HCT116 (cell line): ENCODE results near the gene ZDHHC18. TPM values are rescaled to one million over a fixed set of nuclear protein-coding genes. Genes with fewer than 3 reads are reported as not detected.

ENCODE experiments used
- ATAC-seq: fragments of 200-7000 bp; cut with Tn5 transposase; 2 replicates; pipeline ENCODE4 v1.9.1; 2020; ENCODE audit warnings: mild to moderate bottlenecking, moderate library complexity
- BruUV-seq: library from RNA; stranded (reverse); fragments of 400-500 nt; replicated peaks from 2 replicates; lab custom pipeline; 2021; lab: Mats Ljungman, UMichigan
- CTCF ChIA-PET: fragments of 300-600 bp; sonication (Branson Sonifier 250); formaldehyde crosslinking; loops from one replicate; lab custom pipeline; 2021; ENCODE audit warnings: antibody characterized with exemption; lab: Charles Lee
- POLR2A ChIA-PET: fragments of 300-600, 350-600 bp; sonication (Branson Sonifier 250); formaldehyde crosslinking; loops from one replicate; lab custom pipeline; 2021; ENCODE audit warnings: antibody characterized with exemption; lab: Charles Lee
- RAD21 ChIA-PET, 2 experiments: fragments of 300-600 bp; sonication (Branson Sonifier 250); formaldehyde crosslinking; loops; one replicate each; lab custom pipeline; 2023; ENCODE audit warnings: low total read pairs in 2 of 2; ENCODE audit not compliant: uncharacterized antibody in 2 of 2, unreplicated experiment in 2 of 2, low non-redundant PET in 1 of 2; lab: Charles Lee
- DNase-seq: peaks from one replicate; pipeline ENCODE4 v3.0.0-alpha.2; 2010; ENCODE audit warnings: low read depth, low spot score
- H2AFZ ChIP-seq: fragments of 200-600 bp; shearing (Covaris generic), sonication (generic); 2 replicates; pipeline ENCODE4 v1.6.1; 2017; ENCODE audit warnings: low read depth, mixed run types, mixed read lengths, antibody characterized with exemption, low read length; ENCODE audit not compliant: poor library complexity, severe bottlenecking
- H3K27ac ChIP-seq: 2 replicates; pipeline ENCODE4 v1.5.1; 2012; ENCODE audit warnings: low read depth, low read length
- H3K27me3 ChIP-seq: fragments of 200-600 bp; sonication (generic); 2 replicates; pipeline ENCODE4 v1.6.1; 2016; ENCODE audit warnings: mixed run types, low read length, mixed read lengths; ENCODE audit not compliant: insufficient read depth
- H3K36me3 ChIP-seq, 2 experiments: fragments of 200-500 bp in 1 of 2; fragments of 200-600 bp in 1 of 2; sonication (Bioruptor generic) in 1 of 2; sonication (generic) in 1 of 2; 2 replicates each; pipeline versions ENCODE4 v1.5.1 to v1.6.1; 2014 to 2016; ENCODE audit warnings: low read length in 2 of 2, inconsistent platforms in 1 of 2, mixed read lengths in 1 of 2, mixed run types in 1 of 2; ENCODE audit not compliant: insufficient read depth in 2 of 2, control insufficient read depth in 1 of 2
- H3K4me1 ChIP-seq, 2 experiments: fragments of 200-600 bp in 1 of 2; sonication (generic) in 1 of 2; 2 replicates each; pipeline versions ENCODE4 v1.5.1 to v1.6.1; 2012 to 2017; ENCODE audit warnings: low read length in 2 of 2, inconsistent platforms in 1 of 2, mild to moderate bottlenecking in 1 of 2, mixed read lengths in 1 of 2, mixed run types in 1 of 2, moderate library complexity in 1 of 2; ENCODE audit not compliant: insufficient read depth in 2 of 2, control insufficient read depth in 1 of 2
- H3K4me2 ChIP-seq: fragments of 200-600 bp; sonication (generic); 2 replicates; pipeline ENCODE4 v1.6.1; 2017; ENCODE audit warnings: mixed run types, low read length, mixed read lengths
- H3K4me3 ChIP-seq, 2 experiments: fragments of 200-600 bp in 1 of 2; sonication (generic) in 1 of 2; replicated peaks in 1 of 2; 2 replicates each; pipeline ENCODE4 v1.5.1; 2011 to 2016; ENCODE audit warnings: low read length in 2 of 2, control low read depth in 1 of 2, low read depth in 1 of 2, mild to moderate bottlenecking in 1 of 2, mixed read lengths in 1 of 2, mixed run types in 1 of 2
- H3K79me2 ChIP-seq: fragments of 200-600 bp; sonication (generic); 2 replicates; pipeline ENCODE4 v1.6.1; 2017; ENCODE audit warnings: mild to moderate bottlenecking, mixed run types, low read length, moderate library complexity, mixed read lengths; ENCODE audit not compliant: insufficient read depth
- H3K9ac ChIP-seq: fragments of 200-600 bp; sonication (generic); 2 replicates; pipeline ENCODE4 v1.6.1; 2016; ENCODE audit warnings: low read length, mixed read lengths
- H3K9me2 ChIP-seq: fragments of 200-600 bp; sonication (generic), shearing (Covaris generic); 2 replicates; pipeline ENCODE4 v1.6.1; 2017; ENCODE audit warnings: mixed run types, mild to moderate bottlenecking, moderate library complexity; ENCODE audit not compliant: insufficient read depth
- H3K9me3 ChIP-seq, 2 experiments: fragments of 200-500 bp in 1 of 2; fragments of 200-600 bp in 1 of 2; sonication (Bioruptor generic) in 1 of 2; sonication (generic) in 1 of 2; 2 replicates each; pipeline ENCODE4 v1.6.1; 2014 to 2017; ENCODE audit warnings: low read length in 2 of 2, mixed read lengths in 2 of 2, inconsistent platforms in 1 of 2, low read depth in 1 of 2, mild to moderate bottlenecking in 1 of 2, mixed run types in 1 of 2, moderate library complexity in 1 of 2; ENCODE audit not compliant: control insufficient read depth in 1 of 2, insufficient read depth in 1 of 2
- H4K20me1 ChIP-seq: fragments of 200-600 bp; sonication (generic), shearing (Covaris generic); 2 replicates; pipeline ENCODE4 v1.6.1; 2017; ENCODE audit warnings: mixed run types, mild to moderate bottlenecking, moderate library complexity; ENCODE audit not compliant: insufficient read depth
- CBX3 ChIP-seq: IDR thresholded peaks from 2 replicates; pipeline ENCODE4 v1.6.1; 2012; ENCODE audit warnings: low read depth
- CEBPB ChIP-seq: IDR thresholded peaks from 2 replicates; pipeline ENCODE4 v1.6.1; 2012; ENCODE audit warnings: low read depth
- EGR1 ChIP-seq: IDR thresholded peaks from 2 replicates; pipeline ENCODE4 v1.6.1; 2012; ENCODE audit warnings: low read depth
- EZH2 ChIP-seq: fragments of 200-600 bp; sonication (generic); IDR thresholded peaks from 2 replicates; pipeline ENCODE4 v1.6.1; 2017; ENCODE audit warnings: antibody characterized with exemption, mixed run types
- EZH2phosphoT487 ChIP-seq: fragments of 200-600 bp; IDR thresholded peaks from 2 replicates; pipeline ENCODE4 v1.6.1; 2018; ENCODE audit warnings: antibody characterized with exemption, borderline replicate concordance
- FOSL1 ChIP-seq: IDR thresholded peaks from 2 replicates; pipeline ENCODE4 v1.6.1; 2012; ENCODE audit warnings: low read depth
- POLR2A ChIP-seq: IDR thresholded peaks from 2 replicates; pipeline ENCODE4 v1.7.0; 2011; ENCODE audit warnings: borderline replicate concordance; ENCODE audit not compliant: insufficient read depth, insufficient read length; ENCODE audit errors: extremely low read depth
- POLR2AphosphoS5 ChIP-seq: IDR thresholded peaks from 2 replicates; pipeline ENCODE4 v1.6.1; 2011; ENCODE audit warnings: mild to moderate bottlenecking, low read depth, low read length, moderate library complexity
- SIN3A ChIP-seq: IDR thresholded peaks from 2 replicates; pipeline ENCODE4 v1.6.1; 2012; ENCODE audit warnings: low read depth
- SP1 ChIP-seq: IDR thresholded peaks from 2 replicates; pipeline ENCODE4 v1.6.1; 2012; ENCODE audit warnings: low read depth
- SRF ChIP-seq: IDR thresholded peaks from 2 replicates; pipeline ENCODE4 v1.6.1; 2012; ENCODE audit warnings: low read depth
- YY1 ChIP-seq: IDR thresholded peaks from 2 replicates; pipeline ENCODE4 v1.6.1; 2011; ENCODE audit warnings: low read length, low read depth, moderate library complexity, mild to moderate bottlenecking; ENCODE audit not compliant: insufficient replicate concordance; ENCODE audit errors: extremely low read depth
- intact Hi-C: fragments of 100-400 bp; cut with micrococcal nuclease; formaldehyde crosslinking; loops from 2 replicates; pipeline ENCODE4 v1.10.0; 2022
- total RNA-seq: library from RNA; stranded (reverse); gene quantifications from one replicate; pipeline ENCODE4 v1.2.1, GENCODE V29; 2021; ENCODE audit not compliant: unreplicated experiment
- TF ChIP-seq, protein P1 (sequence below): IDR thresholded peaks from 2 replicates; pipeline ENCODE4 v1.6.1; 2012; ENCODE audit warnings: low read depth
- TF ChIP-seq, protein P2 (sequence below): IDR thresholded peaks from 2 replicates; pipeline ENCODE4 v1.6.1; 2012
- TF ChIP-seq, protein P3 (sequence below): IDR thresholded peaks from 2 replicates; pipeline ENCODE4 v1.6.1; 2011; ENCODE audit warnings: mild to moderate bottlenecking, low read length, moderate library complexity; ENCODE audit not compliant: insufficient replicate concordance; ENCODE audit errors: extremely low read depth

The ZDHHC18 gene
- total RNA-seq, 1 experiment from 2014 or later: 24.4 TPM

DNA sequence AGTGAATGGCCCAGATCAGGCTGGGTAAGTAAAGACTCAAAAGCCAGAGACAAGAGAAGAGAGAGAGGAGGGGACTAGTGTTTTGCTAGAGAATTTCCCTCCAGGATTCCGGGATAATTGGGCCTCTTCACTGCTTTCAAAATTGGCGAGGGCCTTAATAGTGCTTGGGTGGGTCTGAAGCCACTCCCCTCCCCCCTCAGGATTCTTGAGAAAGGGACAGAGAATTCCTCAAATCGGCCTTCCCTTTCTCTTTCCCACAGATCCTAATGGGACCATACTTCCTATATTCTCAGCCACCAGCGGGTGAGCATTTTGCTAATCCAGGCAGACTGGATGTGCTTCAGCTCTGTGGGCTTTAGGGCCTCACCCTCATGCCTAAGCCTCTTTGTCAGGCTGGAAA, 48.4 kb downstream of the ZDHHC18 start:
- ChIA-PET POLR2A (interaction anchor here (2.6 kb wide), 1 partner anchor 10 kb away, joined by 10 read pairs; no protein-coding TSS in a partner anchor), CTCF (no interaction called here), RAD21 (no interaction called here)
- intact Hi-C loops: no loop called here
- no peak overlapping the region for H2AFZ ChIP-seq
- no peaks in the 10 kb centered on the region for H3K79me2 ChIP-seq
- no TSS peak for BruUV-seq
- no peak overlapping the region for H3K27ac ChIP-seq
- TF ChIP-seq SIN3A (no peak), SRF (no peak), POLR2AphosphoS5 (peak; percentile 29; the same call in 1 of the 2 replicates), FOSL1 (no peak)
- DNase-seq (no peak), ATAC-seq (no peak)
- H3K27me3 ChIP-seq: no peaks in the 10 kb centered on the region
- no peaks in the 10 kb centered on the region for H3K9me2 ChIP-seq
- H3K4me1 ChIP-seq: peaks cover 9 to 63% of the 10 kb centered on the region in 2 experiments
- no peaks in the 10 kb centered on the region for H4K20me1 ChIP-seq
- no peaks in the 10 kb centered on the region for H3K9me3 ChIP-seq
- H3K36me3 ChIP-seq: peaks cover 4 to 11% of the 10 kb centered on the region in 2 experiments; a peak in 2 of 4 replicates
- H3K4me3 ChIP-seq: no peak overlapping the region
- H3K4me2 ChIP-seq: no peak overlapping the region
- no peak overlapping the region for H3K9ac ChIP-seq

DNA sequence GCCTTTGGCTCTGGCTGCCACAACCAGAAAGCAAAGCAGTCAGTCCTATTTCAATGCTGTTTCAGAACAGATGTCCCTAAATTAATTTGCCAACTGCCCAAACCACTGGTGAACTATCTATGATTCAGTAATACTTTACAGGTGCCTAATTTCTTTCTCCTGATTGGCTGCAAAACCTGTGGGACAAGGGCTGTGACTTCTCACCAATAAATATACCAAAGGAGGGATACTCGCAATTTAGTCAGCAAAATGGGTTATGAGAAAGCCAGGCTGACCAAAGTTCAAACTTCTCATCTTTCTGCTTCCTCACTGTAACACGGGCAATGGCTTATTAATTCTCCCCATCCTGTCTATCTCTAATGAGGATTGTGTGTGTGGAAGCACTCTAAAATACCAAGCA, 50.8 kb downstream of the ZDHHC18 start:
- CTCF ChIA-PET: interaction anchor here (1.4 to 1.8 kb wide), 3 partner anchors 12 to 275 kb away, joined by 3 to 11 read pairs (median 6); no protein-coding TSS in a partner anchor
- Histone ChIP-seq H3K36me3 (peaks cover 11 to 18% of the 10 kb centered on the region in 2 experiments; a peak in 3 of 4 replicates), H3K9me2 (no peaks in the 10 kb centered on the region), H3K4me2 (no peak overlapping the region), H3K79me2 (peaks cover 4% of the 10 kb centered on the region; the same call in 1 of the 2 replicates), H3K27me3 (no peaks in the 10 kb centered on the region), H3K9ac (0 out of 2 replicates have a peak overlapping the region, but pooled peaks have one; percentile 1), H2AFZ (no peak overlapping the region), H3K27ac (no peak overlapping the region), H3K4me1 (peaks cover 7 to 45% of the 10 kb centered on the region in 2 experiments), H3K9me3 (no peaks in the 10 kb centered on the region), H4K20me1 (no peaks in the 10 kb centered on the region), H3K4me3 (no peak overlapping the region)
- no TSS peak for BruUV-seq
- RAD21 ChIA-PET: no interaction called here
- TF ChIP-seq CBX3 (no peak), POLR2A (no peak), EZH2phosphoT487 (no peak), SP1 (no peak), EZH2 (no peak), YY1 (no peak), POLR2AphosphoS5 (no peak), SRF (no peak), EGR1 (no peak), CEBPB (no peak)
- TF ChIP-seq, protein P1, sequence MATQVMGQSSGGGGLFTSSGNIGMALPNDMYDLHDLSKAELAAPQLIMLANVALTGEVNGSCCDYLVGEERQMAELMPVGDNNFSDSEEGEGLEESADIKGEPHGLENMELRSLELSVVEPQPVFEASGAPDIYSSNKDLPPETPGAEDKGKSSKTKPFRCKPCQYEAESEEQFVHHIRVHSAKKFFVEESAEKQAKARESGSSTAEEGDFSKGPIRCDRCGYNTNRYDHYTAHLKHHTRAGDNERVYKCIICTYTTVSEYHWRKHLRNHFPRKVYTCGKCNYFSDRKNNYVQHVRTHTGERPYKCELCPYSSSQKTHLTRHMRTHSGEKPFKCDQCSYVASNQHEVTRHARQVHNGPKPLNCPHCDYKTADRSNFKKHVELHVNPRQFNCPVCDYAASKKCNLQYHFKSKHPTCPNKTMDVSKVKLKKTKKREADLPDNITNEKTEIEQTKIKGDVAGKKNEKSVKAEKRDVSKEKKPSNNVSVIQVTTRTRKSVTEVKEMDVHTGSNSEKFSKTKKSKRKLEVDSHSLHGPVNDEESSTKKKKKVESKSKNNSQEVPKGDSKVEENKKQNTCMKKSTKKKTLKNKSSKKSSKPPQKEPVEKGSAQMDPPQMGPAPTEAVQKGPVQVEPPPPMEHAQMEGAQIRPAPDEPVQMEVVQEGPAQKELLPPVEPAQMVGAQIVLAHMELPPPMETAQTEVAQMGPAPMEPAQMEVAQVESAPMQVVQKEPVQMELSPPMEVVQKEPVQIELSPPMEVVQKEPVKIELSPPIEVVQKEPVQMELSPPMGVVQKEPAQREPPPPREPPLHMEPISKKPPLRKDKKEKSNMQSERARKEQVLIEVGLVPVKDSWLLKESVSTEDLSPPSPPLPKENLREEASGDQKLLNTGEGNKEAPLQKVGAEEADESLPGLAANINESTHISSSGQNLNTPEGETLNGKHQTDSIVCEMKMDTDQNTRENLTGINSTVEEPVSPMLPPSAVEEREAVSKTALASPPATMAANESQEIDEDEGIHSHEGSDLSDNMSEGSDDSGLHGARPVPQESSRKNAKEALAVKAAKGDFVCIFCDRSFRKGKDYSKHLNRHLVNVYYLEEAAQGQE: no peak
- TF ChIP-seq, protein P2, sequence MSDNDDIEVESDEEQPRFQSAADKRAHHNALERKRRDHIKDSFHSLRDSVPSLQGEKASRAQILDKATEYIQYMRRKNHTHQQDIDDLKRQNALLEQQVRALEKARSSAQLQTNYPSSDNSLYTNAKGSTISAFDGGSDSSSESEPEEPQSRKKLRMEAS: no peak
- TF ChIP-seq, protein P3, sequence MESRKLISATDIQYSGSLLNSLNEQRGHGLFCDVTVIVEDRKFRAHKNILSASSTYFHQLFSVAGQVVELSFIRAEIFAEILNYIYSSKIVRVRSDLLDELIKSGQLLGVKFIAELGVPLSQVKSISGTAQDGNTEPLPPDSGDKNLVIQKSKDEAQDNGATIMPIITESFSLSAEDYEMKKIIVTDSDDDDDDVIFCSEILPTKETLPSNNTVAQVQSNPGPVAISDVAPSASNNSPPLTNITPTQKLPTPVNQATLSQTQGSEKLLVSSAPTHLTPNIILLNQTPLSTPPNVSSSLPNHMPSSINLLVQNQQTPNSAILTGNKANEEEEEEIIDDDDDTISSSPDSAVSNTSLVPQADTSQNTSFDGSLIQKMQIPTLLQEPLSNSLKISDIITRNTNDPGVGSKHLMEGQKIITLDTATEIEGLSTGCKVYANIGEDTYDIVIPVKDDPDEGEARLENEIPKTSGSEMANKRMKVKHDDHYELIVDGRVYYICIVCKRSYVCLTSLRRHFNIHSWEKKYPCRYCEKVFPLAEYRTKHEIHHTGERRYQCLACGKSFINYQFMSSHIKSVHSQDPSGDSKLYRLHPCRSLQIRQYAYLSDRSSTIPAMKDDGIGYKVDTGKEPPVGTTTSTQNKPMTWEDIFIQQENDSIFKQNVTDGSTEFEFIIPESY: no peak
- intact Hi-C loops: no loop called here
- ATAC-seq (no peak), DNase-seq (no peak)
- POLR2A ChIA-PET: no interaction called here
